Endometrial microvascular endothelial cells (primary cell): Measurements from ENCODE around the gene OLFML2B. TPM values are rescaled to one million over a fixed set of nuclear protein-coding genes. Genes with fewer than 3 reads are reported as not detected.

Experiments used
- in situ Hi-C: cut with HindIII; loops from 2 replicates; pipeline ENCODE4 v1.10.0; 2017; ENCODE audit warnings: low sequenced_read_pairs, low pct_unique_long_range_greater_than_20kb; ENCODE audit errors: inconsistent ontology term
- total RNA-seq: library from RNA; depleted of rRNA; stranded (reverse); fragments of >200 nt; gene quantifications from one replicate; pipeline ENCODE4 v1.2.3, GENCODE V29; 2015; ENCODE audit errors: inconsistent ontology term

Gene OLFML2B
- total RNA-seq, 1 donor from 2014 or later, result 0.09 TPM

DNA sequence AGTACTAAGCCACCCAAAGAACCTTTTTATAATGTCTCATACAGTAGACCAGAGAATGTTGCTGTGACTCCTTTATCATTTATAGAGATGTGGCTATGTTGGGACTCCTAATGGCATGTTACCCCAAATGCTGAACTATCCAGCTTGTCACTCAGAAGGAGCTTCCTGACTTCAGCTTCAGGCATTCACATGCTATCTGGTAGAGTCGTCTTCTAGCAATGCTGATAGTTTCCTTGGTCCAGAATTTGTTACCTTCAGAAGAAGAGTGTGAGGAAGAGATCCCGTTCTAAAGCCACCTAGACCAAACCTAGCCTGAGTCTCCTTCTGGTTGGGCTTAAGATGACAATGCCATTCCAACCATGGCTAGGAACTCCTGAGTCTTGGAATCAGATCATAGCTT lies 68.1 kb downstream of the OLFML2B start:
- in situ Hi-C loops, result no loop called here

DNA sequence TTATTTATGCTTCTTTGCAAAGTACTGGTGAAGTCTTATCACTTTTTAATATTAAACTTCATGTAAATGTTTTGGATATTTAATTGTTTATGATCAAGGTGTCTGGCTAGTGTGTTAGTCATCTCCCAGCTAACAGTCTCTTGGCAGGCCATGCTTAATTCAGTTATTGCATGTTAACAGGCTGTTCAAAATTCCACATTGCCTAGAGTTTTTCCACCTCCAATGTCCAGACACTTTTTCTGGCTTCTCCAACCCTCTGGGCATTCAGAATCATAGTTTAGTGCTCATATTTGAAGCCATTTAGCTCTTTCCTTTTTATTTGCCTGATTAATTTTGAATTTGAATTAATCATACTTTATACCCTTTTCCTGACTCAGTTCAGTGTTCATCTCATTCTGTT lies 69.2 kb downstream of the OLFML2B start:
- in situ Hi-C loops, result no loop called here

DNA sequence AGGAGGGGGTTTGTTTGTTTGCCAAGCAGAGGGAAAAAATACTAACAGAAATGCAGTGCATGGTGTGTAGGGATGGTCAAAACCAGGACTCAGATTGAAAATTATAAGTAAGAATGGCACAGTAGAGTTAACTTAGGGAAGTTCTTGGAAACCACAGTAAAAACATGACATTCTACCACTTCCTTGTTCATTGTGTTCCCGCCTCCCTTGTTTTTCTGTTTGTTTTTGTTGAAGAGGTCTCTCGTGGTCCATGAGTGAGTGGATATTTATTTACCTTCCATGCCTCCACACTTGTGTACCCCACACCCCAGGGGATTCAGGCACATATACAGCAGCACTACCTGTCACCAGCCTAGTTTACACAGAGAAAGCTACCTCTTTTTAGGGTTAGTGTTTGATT lies 69.6 kb downstream of the OLFML2B start:
- in situ Hi-C loops, result no loop called here

DNA sequence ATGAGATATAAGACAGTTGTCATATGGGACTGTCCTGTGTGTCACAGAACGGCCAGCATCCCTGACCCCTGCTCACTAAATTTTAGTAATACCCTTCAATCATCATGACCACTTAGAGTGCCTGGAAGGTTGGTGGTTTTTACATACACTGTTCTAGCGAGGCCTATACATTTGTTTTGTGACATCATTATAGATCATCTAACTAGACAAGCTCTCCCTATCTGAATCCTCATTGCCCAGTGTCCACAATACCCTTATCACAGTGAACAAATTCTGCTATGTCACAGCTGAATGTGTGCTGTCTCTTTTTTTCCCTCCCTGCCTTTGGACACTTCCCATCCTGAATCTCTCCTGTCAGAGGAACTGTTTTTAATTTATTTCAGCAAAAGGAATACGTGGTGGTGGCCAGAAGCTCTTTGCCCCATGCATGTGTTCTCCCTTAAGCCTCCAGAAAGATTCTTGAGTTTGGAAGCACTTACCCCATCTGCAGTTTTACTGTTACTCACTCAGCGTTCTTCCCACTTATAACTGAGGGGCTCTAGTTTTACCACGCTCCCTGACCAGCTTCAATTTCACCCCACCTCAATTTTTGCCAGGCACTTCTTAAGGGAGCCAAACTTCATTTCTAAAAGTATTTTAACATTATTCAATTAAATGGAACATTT lies 70.3 kb downstream of the OLFML2B start:
- in situ Hi-C loops, result no loop called here

DNA sequence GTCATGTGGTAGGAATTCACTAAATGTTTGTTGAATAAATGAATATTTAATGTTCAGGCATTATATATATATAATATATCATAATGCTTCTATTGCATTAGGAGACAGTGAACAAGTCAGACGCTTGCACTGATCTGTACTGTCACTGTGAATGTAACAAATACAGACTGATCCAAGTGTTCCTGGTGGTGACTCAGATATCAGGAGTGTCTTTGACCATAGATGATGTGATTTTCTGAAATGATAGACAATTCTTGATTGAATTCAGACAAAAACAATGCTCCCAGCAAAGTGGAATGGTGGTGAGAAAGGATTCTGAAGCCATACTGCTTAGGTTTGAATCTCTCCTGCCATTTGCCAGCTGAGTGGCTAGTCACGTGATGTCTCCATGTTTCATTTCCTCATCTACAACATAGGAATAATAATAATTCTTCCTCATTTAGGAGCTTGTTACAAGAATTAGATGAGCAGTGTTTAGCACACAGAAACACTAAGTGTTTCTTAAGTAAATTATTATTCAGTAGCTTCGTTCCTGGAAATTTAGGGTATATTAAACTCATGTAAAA lies 71.0 kb downstream of the OLFML2B start:
- in situ Hi-C loops, result no loop called here

DNA sequence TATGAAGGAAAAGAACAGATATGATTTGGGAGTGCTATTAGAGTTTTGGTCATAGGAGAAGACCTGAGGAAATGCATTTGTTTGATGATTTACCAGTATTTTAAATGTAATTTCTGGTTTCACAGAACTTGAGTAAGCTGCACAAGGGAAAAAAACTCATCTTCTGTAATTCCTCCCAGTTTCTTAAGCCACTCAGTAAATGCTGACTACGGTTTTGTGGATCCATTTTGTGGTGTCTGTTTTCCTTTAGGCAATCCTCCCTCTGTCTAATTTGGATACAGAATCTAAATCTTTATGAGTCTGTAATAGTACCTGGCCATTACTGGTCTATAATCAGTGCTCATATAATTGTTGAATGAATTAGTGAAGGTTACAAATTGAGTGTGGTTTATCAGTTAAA lies 72.0 kb downstream of the OLFML2B start:
- in situ Hi-C loops, result no loop called here

DNA sequence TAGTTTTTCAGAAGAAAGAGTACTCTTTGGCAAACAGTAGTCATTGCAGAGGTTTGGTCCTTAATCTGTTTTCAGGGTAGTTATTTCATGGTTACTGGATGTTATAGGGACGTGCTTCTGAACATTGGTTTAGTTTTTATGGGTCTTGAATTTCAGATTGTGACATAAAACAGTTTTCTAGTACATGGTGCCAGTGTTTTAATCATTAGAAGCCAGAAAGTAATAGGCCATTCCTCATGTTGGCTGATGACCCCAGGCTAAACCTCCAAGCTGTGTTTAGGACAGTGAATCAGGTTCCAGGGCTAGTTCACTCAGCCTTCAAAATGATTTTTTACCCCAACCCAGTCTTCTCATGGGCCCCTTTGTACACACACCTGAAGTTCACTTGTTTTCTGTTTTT lies 73.3 kb downstream of the OLFML2B start:
- in situ Hi-C loops, result no loop called here

DNA sequence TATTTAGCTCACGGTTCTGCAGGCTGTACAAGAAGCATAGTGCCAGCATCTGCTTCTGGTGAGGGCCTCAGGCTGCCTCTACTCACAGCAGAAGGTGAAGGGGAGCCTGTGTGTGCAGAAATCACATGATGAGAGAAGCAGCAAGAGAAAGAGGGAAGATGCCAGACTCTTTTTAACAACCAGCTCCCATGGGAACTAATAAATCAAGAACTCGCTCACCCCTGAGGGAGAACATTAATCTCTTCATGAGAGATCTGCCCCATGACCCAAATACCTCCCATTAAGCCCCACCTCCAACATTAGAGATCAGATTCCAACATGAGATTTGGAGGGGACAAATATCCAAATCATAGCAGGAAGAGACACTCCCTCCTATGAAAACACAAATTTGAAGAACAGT lies 74.1 kb downstream of the OLFML2B start:
- in situ Hi-C loops, result no loop called here

DNA sequence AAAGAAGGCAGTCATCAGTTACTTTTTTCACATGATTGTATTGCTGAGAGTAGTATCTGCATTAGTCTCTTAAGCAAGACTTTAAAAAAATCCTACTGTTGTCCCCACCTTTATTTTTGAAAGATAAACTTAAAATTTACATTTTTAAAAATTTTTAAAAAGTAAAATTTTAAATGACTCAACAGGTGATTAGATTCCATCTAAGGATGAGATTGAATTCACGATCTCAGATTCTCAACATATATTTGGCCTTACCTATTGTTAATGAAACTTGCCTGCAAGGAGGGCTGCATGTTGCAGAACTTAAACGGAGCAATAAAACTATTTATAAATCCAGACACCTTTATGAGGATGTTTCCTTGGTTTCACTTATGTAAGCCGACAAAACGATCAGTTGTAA lies 75.2 kb downstream of the OLFML2B start:
- in situ Hi-C loops, result no loop called here

DNA sequence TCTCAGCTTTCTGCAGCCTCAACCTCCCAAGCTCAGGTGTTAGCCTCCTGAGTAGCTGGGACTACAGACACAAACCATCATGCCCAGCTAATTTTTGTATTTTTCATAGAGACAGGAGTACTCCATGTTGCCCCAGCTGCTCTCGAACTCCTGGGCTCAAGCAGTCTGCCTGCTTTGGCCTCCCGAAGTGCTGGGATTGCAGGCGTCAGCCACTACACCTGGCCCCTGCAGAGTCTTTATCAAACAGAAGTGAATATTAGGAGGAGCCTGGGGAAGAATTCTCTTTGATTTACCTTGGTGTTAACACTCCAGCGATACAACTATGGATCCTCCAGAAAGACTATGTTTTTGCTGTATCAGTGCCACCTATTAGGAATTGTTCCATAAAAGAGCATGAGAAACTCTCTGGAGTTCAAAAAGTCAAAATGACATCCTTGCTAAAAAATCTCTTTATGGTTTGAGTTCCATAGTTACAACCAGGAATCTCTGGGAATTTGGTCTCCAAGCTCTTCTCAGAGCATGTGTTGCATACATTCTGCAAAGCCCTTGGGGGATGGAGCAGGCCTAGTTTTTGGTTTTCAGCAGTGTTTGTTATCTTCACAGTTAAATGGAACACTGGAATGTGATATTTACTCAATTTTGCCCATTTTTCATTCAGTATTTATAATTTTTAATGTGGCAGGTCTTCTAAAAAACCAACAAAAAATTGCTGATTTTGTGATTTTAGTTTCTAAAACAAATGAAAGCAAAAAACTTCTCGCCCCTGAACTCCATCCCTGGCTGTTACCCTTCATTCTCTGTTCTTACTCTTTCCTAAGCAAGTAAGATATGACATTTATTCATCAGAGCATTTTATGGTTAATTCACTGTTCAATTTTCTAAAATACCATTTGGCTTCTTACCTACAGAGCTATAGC lies 77.3 kb downstream of the OLFML2B start:
- in situ Hi-C loops, result no loop called here

DNA sequence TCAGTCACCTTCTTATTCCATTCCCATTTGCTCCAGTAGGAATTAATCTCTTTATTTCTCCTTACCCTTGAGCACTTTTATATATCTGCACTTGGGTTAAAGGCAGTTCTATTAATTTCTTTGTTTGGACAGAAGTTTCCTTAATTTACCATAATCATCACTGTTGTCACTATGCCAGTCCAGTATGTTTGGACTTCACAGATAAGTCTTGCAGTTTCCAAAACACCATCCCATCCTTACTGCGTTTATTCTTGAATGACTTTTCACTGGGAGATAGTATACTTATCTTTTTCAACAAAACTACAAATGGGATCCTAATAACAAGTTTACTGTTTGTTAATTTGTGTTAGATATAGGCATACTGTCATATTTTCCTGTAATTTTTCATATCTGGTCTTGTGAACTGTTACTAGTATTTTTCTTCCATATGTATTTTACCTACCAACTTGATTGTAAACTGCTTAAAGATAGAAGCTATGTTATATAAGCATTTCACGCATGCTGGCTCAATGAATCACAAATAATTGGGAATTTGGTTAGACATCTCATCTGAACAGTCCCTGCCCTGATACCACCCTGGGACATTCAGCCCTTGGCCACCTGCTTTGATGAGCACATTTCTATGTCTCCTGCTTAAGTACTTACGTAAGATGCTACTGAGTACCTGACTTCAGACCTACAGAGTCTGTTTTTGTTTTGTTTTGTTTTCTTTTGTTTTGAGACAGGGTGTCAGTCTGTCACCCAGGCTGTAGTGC lies 78.2 kb downstream of the OLFML2B start:
- in situ Hi-C loops, result no loop called here

DNA sequence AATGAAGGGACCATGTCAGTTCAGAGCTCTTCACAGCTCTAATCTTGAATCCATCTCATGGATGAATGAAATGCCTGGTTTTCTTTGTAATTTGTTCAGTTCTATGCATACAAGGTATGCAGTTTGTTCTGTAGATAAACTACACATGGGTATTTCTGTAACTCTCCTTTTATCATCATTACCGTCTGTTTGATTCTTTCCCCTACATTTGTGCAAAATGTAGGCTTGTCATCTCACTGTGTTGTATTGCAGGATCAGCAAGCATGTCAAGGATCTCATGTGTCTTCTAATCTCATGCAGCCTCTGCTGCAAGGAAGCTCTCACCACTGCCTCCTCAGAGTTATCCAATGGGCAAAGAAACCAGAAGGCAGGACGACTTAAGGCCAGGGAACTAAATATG lies 79.3 kb downstream of the OLFML2B start:
- in situ Hi-C loops, result no loop called here

DNA sequence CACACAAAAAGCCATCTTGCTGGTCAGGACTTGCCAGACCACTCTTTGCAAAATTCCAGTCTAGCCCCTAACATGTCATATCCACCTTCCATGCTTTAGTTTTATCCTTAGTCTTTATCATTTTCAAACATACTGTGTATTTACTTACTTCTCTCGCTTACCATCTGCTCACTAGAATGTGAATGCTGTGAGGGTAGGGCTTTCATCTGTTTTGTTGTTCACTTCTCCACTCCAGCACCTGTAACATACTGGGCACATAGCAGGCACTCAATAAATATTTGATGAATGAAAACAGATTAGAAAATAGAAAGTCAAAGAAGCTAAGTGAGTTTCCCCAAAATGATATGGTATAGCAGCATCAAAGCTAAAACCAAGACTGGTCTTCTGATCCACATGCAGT lies 79.9 kb downstream of the OLFML2B start:
- in situ Hi-C loops, result no loop called here

DNA sequence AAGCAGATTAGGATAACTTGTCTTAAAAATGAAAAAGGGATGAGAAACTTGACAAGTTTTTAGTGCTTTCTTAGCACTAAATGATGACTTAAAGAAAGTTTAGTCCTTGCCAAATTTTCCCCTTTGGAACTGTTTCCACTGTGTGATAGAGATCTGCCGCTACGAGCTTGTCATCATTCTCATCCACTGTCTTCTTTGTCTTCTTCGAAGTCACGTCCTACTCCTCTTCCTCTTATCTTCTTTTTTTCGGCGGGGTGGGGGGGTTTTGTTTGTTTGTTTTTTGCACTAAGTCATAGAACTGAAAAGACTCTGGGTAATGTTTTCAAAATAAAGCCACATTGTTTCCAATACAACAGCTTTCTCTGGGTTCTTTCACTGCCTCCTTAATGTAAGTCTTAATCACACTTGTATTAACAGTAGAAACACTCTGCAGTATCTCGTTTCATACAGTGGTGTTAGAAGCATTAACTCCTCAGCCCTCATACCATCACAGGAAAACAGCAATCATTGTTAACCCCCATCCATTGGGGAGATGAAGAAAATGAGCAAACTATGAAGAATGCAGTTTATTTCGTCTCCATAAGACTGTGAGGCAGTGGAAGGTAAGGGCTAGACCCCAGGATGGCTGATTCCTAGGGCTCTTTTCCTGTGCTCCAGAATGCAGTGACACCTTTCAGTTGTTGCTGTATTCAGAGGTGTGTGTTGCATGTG lies 81.8 kb downstream of the OLFML2B start:
- in situ Hi-C loops, result no loop called here

DNA sequence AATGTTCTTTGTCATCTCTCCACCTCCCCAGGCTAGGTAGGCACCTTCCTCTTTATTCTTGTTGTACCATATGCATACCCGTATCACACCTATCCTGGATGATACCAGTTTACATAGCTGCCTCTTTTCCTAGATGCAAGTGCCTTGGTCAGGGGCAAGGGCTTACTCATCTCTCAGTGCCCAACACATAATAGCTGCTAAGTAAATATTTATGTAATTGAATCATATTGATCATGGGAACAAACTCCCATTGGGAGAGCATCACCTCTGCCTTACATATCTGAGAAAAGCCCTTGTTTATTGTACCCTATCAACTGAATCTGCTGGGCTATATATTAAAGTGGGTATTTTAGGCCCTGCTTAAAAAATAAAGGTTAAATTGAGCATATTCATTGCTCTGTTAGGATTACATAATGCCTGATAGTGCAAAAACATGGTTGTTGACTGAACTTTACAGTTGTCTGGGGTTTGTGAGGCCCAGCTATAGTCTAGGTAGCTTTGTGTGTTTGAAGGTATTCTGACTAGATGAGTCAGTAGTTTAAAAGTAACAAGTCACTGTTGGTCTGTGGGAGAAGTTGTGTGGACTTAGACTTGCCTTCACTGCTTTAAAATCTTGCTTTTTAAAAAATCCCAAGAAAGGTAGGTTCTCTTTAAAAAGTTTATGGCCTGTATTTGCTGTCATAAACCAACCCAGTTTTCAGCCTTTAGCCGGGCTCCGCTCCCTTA lies 82.6 kb downstream of the OLFML2B start:
- in situ Hi-C loops, result no loop called here

DNA sequence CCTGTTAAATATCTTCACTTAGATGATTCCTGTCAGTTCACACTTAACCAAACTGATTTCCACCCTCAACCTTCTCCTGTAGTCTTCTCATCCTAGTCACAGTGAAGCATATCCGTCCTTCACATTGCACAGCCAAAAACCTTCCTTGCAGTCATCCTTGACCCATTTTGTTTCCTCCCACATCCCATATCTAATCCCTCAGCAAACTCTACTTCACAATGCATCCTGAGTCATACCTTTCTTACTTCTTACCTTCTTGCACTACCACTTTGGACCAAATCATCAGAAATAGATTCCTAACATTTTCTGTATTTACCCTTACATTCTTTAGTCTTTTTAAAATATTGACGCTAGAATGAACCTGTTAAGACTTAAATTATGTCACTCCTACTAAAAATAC lies 86.9 kb downstream of the OLFML2B start:
- in situ Hi-C loops, result no loop called here

DNA sequence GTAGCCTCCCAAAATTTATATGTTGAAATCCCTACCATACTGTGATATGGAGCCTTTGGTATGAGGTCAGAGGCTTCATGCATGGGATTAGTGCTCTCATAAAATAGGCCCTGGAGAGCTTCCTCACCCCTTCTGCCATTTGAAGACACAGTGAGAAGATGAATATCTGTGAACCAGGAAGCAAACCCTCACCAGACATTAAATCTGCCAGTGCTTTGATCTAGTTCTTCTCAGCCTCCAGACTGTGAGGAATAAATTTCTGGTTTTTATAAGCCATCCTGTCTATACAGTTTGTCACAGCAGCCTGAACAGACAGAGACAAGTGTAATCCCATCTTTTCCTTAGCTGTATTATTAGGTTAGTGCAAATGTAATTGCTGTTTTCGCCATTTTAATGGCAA lies 88.4 kb downstream of the OLFML2B start:
- in situ Hi-C loops, result no loop called here
